GM23248 (cell line): ENCODE data around the gene LRRC1. TPM values are rescaled to one million over a fixed set of nuclear protein-coding genes. Genes with fewer than 3 reads are reported as not detected.
A peak's percentile ranks its signal among the peaks of the same experiment; 100 is the strongest.

Experiments used
- DNase-seq: peaks from one replicate; pipeline ENCODE4 v3.0.0-alpha.2; 2015
- H2AFZ ChIP-seq: fragments of 200-600 bp; sonication (generic); 2 replicates; pipeline ENCODE4 v1.6.1; 2016; ENCODE audit warnings: antibody characterized with exemption
- H3F3A ChIP-seq: fragments of 200-600 bp; sonication (generic); 2 replicates; pipeline ENCODE4 v1.6.1; 2016; ENCODE audit warnings: mild to moderate bottlenecking, antibody characterized with exemption, mixed run types; ENCODE audit not compliant: insufficient read depth
- H3K27ac ChIP-seq: fragments of 200-600 bp; sonication (generic); 2 replicates; pipeline ENCODE4 v1.5.1; 2016; ENCODE audit warnings: mild to moderate bottlenecking
- H3K27me3 ChIP-seq: fragments of 200-600 bp; sonication (generic); replicated peaks from 2 replicates; pipeline ENCODE4 v1.6.1; 2016; ENCODE audit warnings: mild to moderate bottlenecking; ENCODE audit not compliant: insufficient read depth
- H3K36me3 ChIP-seq: fragments of 200-600 bp; sonication (generic); 2 replicates; pipeline ENCODE4 v1.6.1; 2016; ENCODE audit warnings: low read depth, mild to moderate bottlenecking
- H3K4me1 ChIP-seq: fragments of 200-600 bp; sonication (generic); 2 replicates; pipeline ENCODE4 v1.6.1; 2016; ENCODE audit warnings: mild to moderate bottlenecking; ENCODE audit not compliant: insufficient read depth
- H3K4me2 ChIP-seq: fragments of 200-600 bp; sonication (generic); one replicate; pipeline ENCODE4 v1.6.1; 2016; ENCODE audit warnings: mild to moderate bottlenecking; ENCODE audit not compliant: unreplicated experiment
- H3K4me3 ChIP-seq: fragments of 200-600 bp; sonication (generic); 2 replicates; pipeline ENCODE4 v1.5.1; 2016; ENCODE audit warnings: mild to moderate bottlenecking
- H3K79me2 ChIP-seq: fragments of 200-600 bp; sonication (generic); 2 replicates; pipeline ENCODE4 v1.6.1; 2016; ENCODE audit warnings: mild to moderate bottlenecking; ENCODE audit not compliant: insufficient read depth
- H3K9ac ChIP-seq: fragments of 200-600 bp; sonication (generic); 2 replicates; pipeline ENCODE4 v1.6.1; 2016; ENCODE audit warnings: mild to moderate bottlenecking
- H3K9me2 ChIP-seq: fragments of 200-600 bp; sonication (generic); 2 replicates; pipeline ENCODE4 v1.6.1; 2016; ENCODE audit warnings: mixed run types, mild to moderate bottlenecking, moderate library complexity; ENCODE audit not compliant: insufficient read depth
- H3K9me3 ChIP-seq: fragments of 200-600 bp; sonication (generic); one replicate; pipeline ENCODE4 v1.6.1; 2017; ENCODE audit warnings: low read depth
- H4K20me1 ChIP-seq: fragments of 200-600 bp; sonication (generic); 2 replicates; pipeline ENCODE4 v1.6.0; 2016; ENCODE audit not compliant: insufficient read depth
- EZH2 ChIP-seq: fragments of 200-600 bp; sonication (generic); IDR thresholded peaks from 2 replicates; pipeline ENCODE4 v1.6.1; 2018; ENCODE audit warnings: antibody characterized with exemption, mild to moderate bottlenecking; ENCODE audit not compliant: insufficient read depth, poor library complexity, severe bottlenecking
- EZH2phosphoT487 ChIP-seq: fragments of 200-600 bp; sonication (generic); IDR thresholded peaks from 2 replicates; pipeline ENCODE4 v1.6.1; 2018; ENCODE audit warnings: antibody characterized with exemption, moderate library complexity, mild to moderate bottlenecking, low read depth; ENCODE audit not compliant: insufficient read depth
- WGBS, 2 experiments: methylation state at CpG; one replicate each; pipeline ENCODE4 v1.1.6; 2015 to 2017; ENCODE audit warnings: low lambda C conversion rate in 2 of 2, low coverage in 1 of 2; ENCODE audit errors: missing lambda C conversion rate in 2 of 2; 5-methylcytosine and 5-hydroxymethylcytosine counted together
- in situ Hi-C: fragments of 300-500 bp; cut with MboI; formaldehyde crosslinking; loops from 2 replicates; pipeline ENCODE4 v1.15.0; 2020
- polyA plus RNA-seq: library from polyadenylated mRNA; unstranded; fragments of >200 nt; fragmentation: Nextera tagmentation; extraction: Ambion mirVana; gene quantifications from 2 replicates; pipeline ENCODE4 v1.2.1, GENCODE V29; 2016
- total RNA-seq: library from RNA; depleted of rRNA; stranded (reverse); fragments of >200 nt; shearing (Covaris generic); gene quantifications from 2 replicates; pipeline ENCODE4 v1.2.3, GENCODE V29; 2014

Gene LRRC1
- total and polyA plus RNA-seq, 2 experiments from 2014 or later = 3.6 to 5.6 TPM

- H3K4me2 ChIP-seq = no peak overlapping the region
- WGBS, 2 experiments = 23 to 41% methylated on average over 1 of the region's 1 CpG
- H3K27ac ChIP-seq = no peak overlapping the region
Observed at GRCh38 chr6:53888931-53889330, 94.1 kb downstream of the LRRC1 start.

GRCh38 chr6:53889365-53889764 is 94.6 kb downstream of the LRRC1 start:
- no peaks in the 10 kb centered on the region for H3K9me2 ChIP-seq
- peaks cover 12% of the 10 kb centered on the region for H3K4me1 ChIP-seq
- no peak overlapping the region for H3K9ac ChIP-seq
- TF ChIP-seq EZH2 (no peak), EZH2phosphoT487 (no peak)
- H3K4me3 ChIP-seq = no peak overlapping the region
- no peaks in the 10 kb centered on the region for H3K27me3 ChIP-seq
- H3F3A ChIP-seq = peaks cover 13% of the 10 kb centered on the region; the same call in 1 of the 2 replicates
- H3K4me2 ChIP-seq = no peak overlapping the region
- H3K9me3 ChIP-seq = no peaks in the 10 kb centered on the region
- H3K79me2 ChIP-seq = no peaks in the 10 kb centered on the region
- 94 to 96% methylated on average over 1 of the region's 1 CpG for WGBS, 2 experiments
- H2AFZ ChIP-seq = no peak overlapping the region
- peak; percentile 4 for DNase-seq
- in situ Hi-C loops = no loop called here
- no peaks in the 10 kb centered on the region for H3K36me3 ChIP-seq
- H4K20me1 ChIP-seq = no peaks in the 10 kb centered on the region
- no peak overlapping the region for H3K27ac ChIP-seq

More at GRCh38 chr6:53888931-53889330, 94.1 kb downstream of the LRRC1 start:
- Histone ChIP-seq H4K20me1 (no peaks in the 10 kb centered on the region), H3K9ac (no peak overlapping the region), H3K4me3 (no peak overlapping the region), H3K79me2 (no peaks in the 10 kb centered on the region), H3K36me3 (no peaks in the 10 kb centered on the region), H3F3A (peaks cover 8% of the 10 kb centered on the region; the same call in 1 of the 2 replicates), H3K9me3 (no peaks in the 10 kb centered on the region), H3K9me2 (no peaks in the 10 kb centered on the region), H3K4me1 (peaks cover 12% of the 10 kb centered on the region), H3K27me3 (no peaks in the 10 kb centered on the region), H2AFZ (no peak overlapping the region)
- TF ChIP-seq EZH2phosphoT487 = no peak
- in situ Hi-C loops = no loop called here
- DNase-seq = peak; percentile 51

GRCh38 chr6:53892707-53893106 is 97.9 kb downstream of the LRRC1 start:
- in situ Hi-C loops = no loop called here
- Histone ChIP-seq H3K27me3 (no peaks in the 10 kb centered on the region), H3K9me2 (no peaks in the 10 kb centered on the region), H3K9me3 (no peaks in the 10 kb centered on the region), H3K79me2 (no peaks in the 10 kb centered on the region), H3K27ac (no peak overlapping the region), H4K20me1 (no peaks in the 10 kb centered on the region), H3K4me1 (peaks cover 24% of the 10 kb centered on the region), H3K4me2 (no peak overlapping the region), H3K36me3 (no peaks in the 10 kb centered on the region), H3F3A (peaks cover 16% of the 10 kb centered on the region; the same call in 1 of the 2 replicates), H3K9ac (no peak overlapping the region), H3K4me3 (no peak overlapping the region), H2AFZ (no peak overlapping the region)
- no peak for DNase-seq
- WGBS, 2 experiments = 91 to 95% methylated on average over 1 of the region's 1 CpG
- no peak for TF ChIP-seq EZH2phosphoT487
- no peak for TF ChIP-seq EZH2

- peak; percentile 77 for DNase-seq
- H3K27me3 ChIP-seq = no peaks in the 10 kb centered on the region
- no peak overlapping the region for H3K9ac ChIP-seq
- H4K20me1 ChIP-seq = no peaks in the 10 kb centered on the region
- WGBS, 2 experiments = 18 to 34% methylated on average over 2 of the region's 2 CpGs
- TF ChIP-seq EZH2phosphoT487 (no peak), EZH2 (no peak)
- H3K9me3 ChIP-seq = no peaks in the 10 kb centered on the region
- peaks cover 9% of the 10 kb centered on the region; the same call in 1 of the 2 replicates for H3F3A ChIP-seq
- H3K9me2 ChIP-seq = no peaks in the 10 kb centered on the region
- H3K4me2 ChIP-seq = no peak overlapping the region
- no peaks in the 10 kb centered on the region for H3K36me3 ChIP-seq
- in situ Hi-C loops = no loop called here
- H3K27ac ChIP-seq = no peak overlapping the region
- no peaks in the 10 kb centered on the region for H3K79me2 ChIP-seq
- no peak overlapping the region for H3K4me3 ChIP-seq
- peaks cover 25% of the 10 kb centered on the region for H3K4me1 ChIP-seq
- no peak overlapping the region for H2AFZ ChIP-seq
Observed at GRCh38 chr6:53894091-53894490, 99.3 kb downstream of the LRRC1 start.

GRCh38 chr6:53896196-53896595 is 101.4 kb downstream of the LRRC1 start:
- H3K79me2 ChIP-seq = no peaks in the 10 kb centered on the region
- H3K4me1 ChIP-seq = peaks cover 20% of the 10 kb centered on the region
- no peak overlapping the region for H2AFZ ChIP-seq
- no peak overlapping the region for H3K27ac ChIP-seq
- peaks cover 9% of the 10 kb centered on the region; the same call in 1 of the 2 replicates for H3F3A ChIP-seq
- H3K9me2 ChIP-seq = no peaks in the 10 kb centered on the region
- H3K36me3 ChIP-seq = no peaks in the 10 kb centered on the region
- H3K4me3 ChIP-seq = no peak overlapping the region
- peak overlapping the region; percentile 15 for H3K4me2 ChIP-seq
- peak; percentile 18 for DNase-seq
- H3K9me3 ChIP-seq = no peaks in the 10 kb centered on the region
- TF ChIP-seq EZH2 = no peak
- no peak for TF ChIP-seq EZH2phosphoT487
- no peak overlapping the region for H3K9ac ChIP-seq
- no peaks in the 10 kb centered on the region for H3K27me3 ChIP-seq
- no peaks in the 10 kb centered on the region for H4K20me1 ChIP-seq
- in situ Hi-C loops = no loop called here
